Measurements from ENCODE around the gene CTCF. TPM values are rescaled to one million over a fixed set of nuclear protein-coding genes. Genes with fewer than 3 reads are reported as not detected.
A peak's percentile ranks its signal among the peaks of the same experiment; 100 is the strongest.

The CTCF gene
- total RNA-seq, 2 donors from 2014 or later, result 61.3 to 74.6 TPM

- H3K27me3 Mint-ChIP-seq (ENCODE audit: insufficient read depth), result no peaks in the 10 kb centered on the region
- peak; percentile 8 for DNase-seq
- no peak overlapping the region for H3K27ac ChIP-seq (ENCODE audit: low read depth, low read length)
- H3K27me3 ChIP-seq (ENCODE audit: control insufficient read depth, insufficient read depth, low read length, poor library complexity, severe bottlenecking), result no peaks in the 10 kb centered on the region
- WGBS, 2 experiments (ENCODE audit: insufficient coverage in 1 of 2, insufficient read length in 1 of 2), result 93 to 95% methylated on average over 9 to 12 of the region's 12 CpGs
- H3K36me3 ChIP-seq (ENCODE audit: control insufficient read depth, insufficient read depth, low read length), result peaks cover 9% of the 10 kb centered on the region
- H3K4me3 ChIP-seq (ENCODE audit: low read length), result no peak overlapping the region
- H3K9ac ChIP-seq (ENCODE audit: extremely low read depth, low read length, poor library complexity, severe bottlenecking), result no peak overlapping the region
- no peak overlapping the region for H3K4me3 Mint-ChIP-seq
- TF ChIP-seq CTCF (conservative IDR thresholded peaks at IDR 0.05), result no peak
- H3K9me3 Mint-ChIP-seq, result no peaks in the 10 kb centered on the region
- H3K36me3 Mint-ChIP-seq (ENCODE audit: low read depth), result peaks cover 15% of the 10 kb centered on the region
- no peak overlapping the region for H3K27ac Mint-ChIP-seq
- H3K9me3 ChIP-seq (ENCODE audit: control insufficient read depth, low read length), result no peaks in the 10 kb centered on the region
- no peaks in the 10 kb centered on the region for H3K4me1 ChIP-seq (ENCODE audit: control insufficient read depth, insufficient read depth, low read length)
- no peaks in the 10 kb centered on the region for H3K4me1 Mint-ChIP-seq
Observed at GRCh38 chr16:67678354-67679023, 116.2 kb downstream of the CTCF start.

- 92% methylated on average over 7 to 10 of the region's 10 CpGs for WGBS, 2 experiments (ENCODE audit: insufficient coverage in 1 of 2, insufficient read length in 1 of 2)
- Mint-ChIP-seq H3K36me3 (ENCODE audit: low read depth) (peaks cover 26% of the 10 kb centered on the region), H3K27ac (no peak overlapping the region), H3K27me3 (ENCODE audit: insufficient read depth) (no peaks in the 10 kb centered on the region), H3K4me1 (no peaks in the 10 kb centered on the region), H3K9me3 (no peaks in the 10 kb centered on the region), H3K4me3 (no peak overlapping the region)
- DNase-seq, result peak; percentile 17
- Histone ChIP-seq H3K4me3 (ENCODE audit: low read length) (no peak overlapping the region), H3K9ac (ENCODE audit: extremely low read depth, low read length, poor library complexity, severe bottlenecking) (no peak overlapping the region), H3K4me1 (ENCODE audit: control insufficient read depth, insufficient read depth, low read length) (no peaks in the 10 kb centered on the region), H3K36me3 (ENCODE audit: control insufficient read depth, insufficient read depth, low read length) (peaks cover 23% of the 10 kb centered on the region), H3K27me3 (ENCODE audit: control insufficient read depth, insufficient read depth, low read length, poor library complexity, severe bottlenecking) (no peaks in the 10 kb centered on the region), H3K27ac (ENCODE audit: low read depth, low read length) (no peak overlapping the region), H3K9me3 (ENCODE audit: control insufficient read depth, low read length) (no peaks in the 10 kb centered on the region)
- no peak for TF ChIP-seq CTCF (conservative IDR thresholded peaks at IDR 0.05)
Observed at GRCh38 chr16:67679935-67680897, 117.9 kb downstream of the CTCF start.

- H3K27me3 ChIP-seq (ENCODE audit: control insufficient read depth, insufficient read depth, low read length, poor library complexity, severe bottlenecking), result no peaks in the 10 kb centered on the region
- H3K9ac ChIP-seq (ENCODE audit: extremely low read depth, low read length, poor library complexity, severe bottlenecking), result no peak overlapping the region
- 100% methylated on average over 4 of the region's 4 CpGs; no CpG with 5 or more reads in 1 of the 2 experiments for WGBS, 2 experiments (ENCODE audit: insufficient coverage in 1 of 2, insufficient read length in 1 of 2)
- no peak for TF ChIP-seq CTCF (conservative IDR thresholded peaks at IDR 0.05)
- H3K9me3 ChIP-seq (ENCODE audit: control insufficient read depth, low read length), result no peaks in the 10 kb centered on the region
- no peak for DNase-seq
- H3K36me3 ChIP-seq (ENCODE audit: control insufficient read depth, insufficient read depth, low read length), result peaks cover 25% of the 10 kb centered on the region
- Mint-ChIP-seq H3K4me1 (no peaks in the 10 kb centered on the region), H3K9me3 (no peaks in the 10 kb centered on the region), H3K4me3 (no peak overlapping the region), H3K27ac (no peak overlapping the region), H3K36me3 (ENCODE audit: low read depth) (peaks cover 27% of the 10 kb centered on the region), H3K27me3 (ENCODE audit: insufficient read depth) (no peaks in the 10 kb centered on the region)
- no peak overlapping the region for H3K27ac ChIP-seq (ENCODE audit: low read depth, low read length)
- H3K4me1 ChIP-seq (ENCODE audit: control insufficient read depth, insufficient read depth, low read length), result no peaks in the 10 kb centered on the region
- H3K4me3 ChIP-seq (ENCODE audit: low read length), result no peak overlapping the region
Observed at GRCh38 chr16:67683767-67684166, 121.4 kb downstream of the CTCF start.

Measured in endodermal cell (in vitro differentiated cells).